HepG2 (cell line): ENCODE results near the gene ZACN. TPM values are rescaled to one million over a fixed set of nuclear protein-coding genes. Genes with fewer than 3 reads are reported as not detected.

Experiments used
- CHD4 ChIP-seq: fragments of 200-600 bp; sonication (generic); IDR thresholded peaks from 2 replicates; pipeline ENCODE4 v1.7.0; 2017; ENCODE audit warnings: mild to moderate bottlenecking, low read length, borderline replicate concordance
- EED ChIP-seq: sonication (generic); formaldehyde crosslinking; IDR thresholded peaks from 2 replicates; pipeline ENCODE4 v1.5.0; 2020; ENCODE audit warnings: mild to moderate bottlenecking, missing genetic modification reagents
- GABPA ChIP-seq, 2 experiments: IDR thresholded peaks; 2 replicates each; pipeline ENCODE4 v1.6.1; 2011 to 2016; ENCODE audit warnings: low read depth in 2 of 2, low read length in 1 of 2, missing biosample characterization in 1 of 2, missing genetic modification characterization in 1 of 2
- HMGXB4 ChIP-seq, 2 experiments: sonication (generic) in 1 of 2; formaldehyde crosslinking in 1 of 2; IDR thresholded peaks; 2 replicates each; pipeline versions ENCODE4 v1.4.0 to v1.6.1; 2018 to 2020; ENCODE audit warnings: missing genetic modification reagents in 2 of 2, borderline replicate concordance in 1 of 2, low read depth in 1 of 2, mild to moderate bottlenecking in 1 of 2, missing biosample characterization in 1 of 2
- KLF12 ChIP-seq: sonication (generic); formaldehyde crosslinking; IDR thresholded peaks from 2 replicates; pipeline ENCODE4 v1.4.0; 2020; ENCODE audit warnings: missing genetic modification reagents, borderline replicate concordance
- KLF16 ChIP-seq, 2 experiments: sonication (generic) in 1 of 2; formaldehyde crosslinking in 1 of 2; IDR thresholded peaks; 2 replicates each; pipeline versions ENCODE4 v1.6.1 to v1.8.0; 2016 to 2023; ENCODE audit warnings: missing genetic modification reagents in 2 of 2, missing compliant biosample characterization in 1 of 2
- MED8 ChIP-seq: sonication (generic); formaldehyde crosslinking; IDR thresholded peaks from 2 replicates; pipeline ENCODE4 v1.8.1; 2023; ENCODE audit warnings: mild to moderate bottlenecking, missing genetic modification reagents; ENCODE audit not compliant: insufficient replicate concordance
- NR2F1 ChIP-seq, 2 experiments: fragments of 450-650 bp in 1 of 2; formaldehyde crosslinking in 1 of 2; IDR thresholded peaks; 2 replicates each; pipeline versions ENCODE4 v1.5.0 to v1.6.1; 2016 to 2020; ENCODE audit warnings: mild to moderate bottlenecking in 1 of 2, missing compliant biosample characterization in 1 of 2, missing genetic modification reagents in 1 of 2, moderate library complexity in 1 of 2
- NRL ChIP-seq: sonication (generic); formaldehyde crosslinking; IDR thresholded peaks from 2 replicates; pipeline ENCODE4 v1.5.0; 2020; ENCODE audit warnings: missing genetic modification reagents, mild to moderate bottlenecking, moderate library complexity, borderline replicate concordance
- PCBP1 ChIP-seq: fragments of 200-400 bp; formaldehyde crosslinking; IDR thresholded peaks from 2 replicates; pipeline ENCODE4 v1.6.1; 2017; ENCODE audit warnings: mild to moderate bottlenecking, low read depth, low read length, borderline replicate concordance
- PHF21A ChIP-seq: sonication (generic); formaldehyde crosslinking; IDR thresholded peaks from 2 replicates; pipeline ENCODE4 v1.5.0; 2020; ENCODE audit warnings: mild to moderate bottlenecking, missing genetic modification reagents
- PITX1 ChIP-seq: sonication (generic); formaldehyde crosslinking; IDR thresholded peaks from 2 replicates; pipeline ENCODE4 v1.5.1; 2020; ENCODE audit warnings: mild to moderate bottlenecking, missing genetic modification reagents
- ZBTB7A ChIP-seq: sonication (generic); formaldehyde crosslinking; IDR thresholded peaks from 2 replicates; pipeline ENCODE4 v1.8.0; 2022; ENCODE audit warnings: mild to moderate bottlenecking, missing genetic modification reagents
- ZNF12 ChIP-seq: sonication (generic); formaldehyde crosslinking; IDR thresholded peaks from 2 replicates; pipeline ENCODE4 v1.5.0; 2020; ENCODE audit warnings: missing genetic modification reagents
- ZNF547 ChIP-seq: sonication (generic); formaldehyde crosslinking; IDR thresholded peaks from 2 replicates; pipeline ENCODE4 v1.5.1; 2020; ENCODE audit warnings: mild to moderate bottlenecking, missing genetic modification reagents
- ZNF710 ChIP-seq: sonication (generic); formaldehyde crosslinking; IDR thresholded peaks from 2 replicates; pipeline ENCODE4 v1.5.0; 2020; ENCODE audit warnings: mild to moderate bottlenecking, missing genetic modification reagents, borderline replicate concordance
- polyA plus RNA-seq, 8 experiments: library from polyadenylated mRNA; depleted of rRNA in 3 of 8; stranded (reverse) in 7 of 8; unstranded in 1 of 8; fragments of >200 nt; fragmentation: Illumina TruSeq in 4 of 8; extraction: Trizol in 4 of 8; gene quantifications; 2 replicates each; pipeline versions ENCODE4 v1.2.1 to v1.2.3, GENCODE V29; 2011 to 2016; ENCODE audit warnings: low read depth in 4 of 8, missing spikeins in 1 of 8, mixed read lengths in 1 of 8; ENCODE audit not compliant: insufficient read depth in 1 of 8
- total RNA-seq, 5 experiments: library from RNA; depleted of rRNA; stranded (reverse); fragments of >200 nt; fragmentation: Illumina TruSeq; extraction: Trizol; gene quantifications; 2 replicates each; pipeline ENCODE4 v1.2.3, GENCODE V29; 2016; ENCODE audit warnings: low read depth in 1 of 5
- TF ChIP-seq, protein P1 (sequence below): sonication (generic); formaldehyde crosslinking; conservative IDR thresholded peaks from 2 replicates; pipeline ENCODE4 v1.4.0; 2020; ENCODE audit warnings: missing genetic modification reagents

The ZACN gene
- total and polyA plus RNA-seq, 2 of the 13 experiments (the other 11 are each of a cell fraction or from before 2014, with no cell fraction given) = 0.11 to 0.15 TPM

- peak; percentile 20 to 60; a peak in 2 of 4 replicates for TF ChIP-seq HMGXB4 (CRISPR knock-in tag; IDR thresholded peaks at IDR 0.05; ENCODE audit: borderline replicate concordance in 1 of 2, low read depth in 1 of 2)
- no peak for TF ChIP-seq MED8
- TF ChIP-seq ZNF547 (CRISPR knock-in tag) = 0 out of 2 replicates have a peak, but pooled peaks have one; percentile 29
- TF ChIP-seq KLF12 = peak; percentile 19; the same call in 1 of the 2 replicates
- peak; percentile 36 to 53; a peak in 3 of 4 replicates for TF ChIP-seq NR2F1 (CRISPR knock-in tag; IDR thresholded peaks at IDR 0.05)
- no peak for TF ChIP-seq PCBP1
- no peak for TF ChIP-seq NRL (CRISPR knock-in tag)
- TF ChIP-seq, protein P1, sequence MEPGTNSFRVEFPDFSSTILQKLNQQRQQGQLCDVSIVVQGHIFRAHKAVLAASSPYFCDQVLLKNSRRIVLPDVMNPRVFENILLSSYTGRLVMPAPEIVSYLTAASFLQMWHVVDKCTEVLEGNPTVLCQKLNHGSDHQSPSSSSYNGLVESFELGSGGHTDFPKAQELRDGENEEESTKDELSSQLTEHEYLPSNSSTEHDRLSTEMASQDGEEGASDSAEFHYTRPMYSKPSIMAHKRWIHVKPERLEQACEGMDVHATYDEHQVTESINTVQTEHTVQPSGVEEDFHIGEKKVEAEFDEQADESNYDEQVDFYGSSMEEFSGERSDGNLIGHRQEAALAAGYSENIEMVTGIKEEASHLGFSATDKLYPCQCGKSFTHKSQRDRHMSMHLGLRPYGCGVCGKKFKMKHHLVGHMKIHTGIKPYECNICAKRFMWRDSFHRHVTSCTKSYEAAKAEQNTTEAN = 0 out of 2 replicates have a peak, but pooled peaks have one; percentile 35
- TF ChIP-seq KLF16 (CRISPR knock-in tag; IDR thresholded peaks at IDR 0.05) = 0 out of 4 replicates have a peak, but pooled peaks of 1 of the 2 experiments have one; percentile 43
- TF ChIP-seq ZNF12 (CRISPR knock-in tag) = peak; percentile 61; the same call in 1 of the 2 replicates
- 0 out of 2 replicates have a peak, but pooled peaks have one; percentile 28 for TF ChIP-seq EED (CRISPR knock-in tag)
- TF ChIP-seq PITX1 (CRISPR knock-in tag) = peak; percentile 74; the same call in 1 of the 2 replicates
- TF ChIP-seq GABPA (IDR thresholded peaks at IDR 0.05; ENCODE audit: low read depth, low read length) = no peak
- TF ChIP-seq GABPA (CRISPR knock-in tag; IDR thresholded peaks at IDR 0.05; ENCODE audit: low read depth) = 0 out of 2 replicates have a peak, but pooled peaks have one; percentile 7
- no peak for TF ChIP-seq CHD4
- TF ChIP-seq ZBTB7A (CRISPR knock-in tag) = peak; percentile 78; the same call in 1 of the 2 replicates
- peak; percentile 45; the same call in 1 of the 2 replicates for TF ChIP-seq ZNF710
- peak; percentile 94 for TF ChIP-seq PHF21A (CRISPR knock-in tag)
These were observed 40.7 kb downstream of the ZACN start (continued) for GRCh38 chr17:76119409-76120371.
